Fibroblast of peridontal ligament (primary cell): ENCODE measurements around the gene CD248.
"Not testable (repeated sequence)": the region's sequence is repeated elsewhere in the genome, so short reads cannot be mapped to it uniquely, and the experiment has no call there.

Source experiments
- DNase-seq: peaks from one replicate; pipeline ENCODE4 v3.0.0-alpha.2; 2010; ENCODE audit errors: extremely low read depth

The CD248 gene

DNA sequence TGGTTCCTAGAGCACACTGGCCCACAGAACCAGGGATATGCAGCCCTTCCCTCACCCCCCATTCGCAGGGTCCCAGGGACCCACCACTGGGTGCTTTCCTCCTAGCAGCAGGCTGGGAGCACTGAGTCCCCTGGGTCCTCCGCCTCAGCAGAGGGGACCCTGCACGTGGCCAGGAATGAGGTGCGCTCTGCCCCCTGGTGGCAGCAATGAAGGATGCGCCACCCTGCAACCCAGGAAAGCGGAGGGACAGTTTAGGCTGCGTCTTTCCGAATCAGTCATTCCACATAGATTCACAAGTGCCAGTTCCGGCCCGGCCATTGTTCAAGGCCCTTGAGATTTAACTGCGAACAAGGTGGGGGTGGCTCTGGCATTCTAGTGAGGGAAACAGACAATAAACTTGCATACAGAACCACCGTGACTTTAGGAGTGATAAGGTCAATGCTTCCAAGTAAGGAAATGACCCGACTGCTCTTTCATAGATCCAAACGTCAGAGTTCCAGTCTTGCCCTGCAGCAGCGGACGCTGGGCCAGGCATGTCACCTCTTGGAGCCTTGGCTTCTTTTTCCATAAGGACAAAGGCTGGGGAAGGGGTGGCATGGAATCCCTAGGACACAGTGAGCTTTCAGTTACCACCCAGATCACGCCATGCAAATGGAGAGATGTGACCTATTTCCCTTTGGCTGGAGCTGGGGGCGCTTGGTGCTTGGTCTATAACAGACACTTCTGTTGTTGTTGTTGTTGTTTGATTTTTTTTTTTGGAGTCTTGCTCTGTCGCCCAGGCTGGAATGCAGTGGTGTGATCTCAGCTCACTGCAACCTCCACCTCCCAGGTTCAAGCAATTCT lies 11.7 kb upstream of the CD248 start:
- DNase-seq = peak; percentile 69

DNA sequence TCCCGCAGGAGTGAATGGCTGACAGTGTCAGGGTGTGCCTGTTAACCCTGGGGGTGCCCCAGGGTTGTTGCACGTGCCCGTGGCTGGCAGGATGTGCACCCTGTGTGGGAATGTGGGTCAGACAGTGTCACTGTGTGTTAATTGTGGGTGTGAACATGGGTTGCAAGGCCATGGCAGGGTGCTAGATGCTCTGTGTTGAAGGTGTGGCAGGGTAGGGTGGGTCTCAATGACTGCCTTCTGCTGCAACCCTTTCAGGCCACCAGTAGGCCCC lies 11.1 kb upstream of the CD248 start:
- DNase-seq = no peak

DNA sequence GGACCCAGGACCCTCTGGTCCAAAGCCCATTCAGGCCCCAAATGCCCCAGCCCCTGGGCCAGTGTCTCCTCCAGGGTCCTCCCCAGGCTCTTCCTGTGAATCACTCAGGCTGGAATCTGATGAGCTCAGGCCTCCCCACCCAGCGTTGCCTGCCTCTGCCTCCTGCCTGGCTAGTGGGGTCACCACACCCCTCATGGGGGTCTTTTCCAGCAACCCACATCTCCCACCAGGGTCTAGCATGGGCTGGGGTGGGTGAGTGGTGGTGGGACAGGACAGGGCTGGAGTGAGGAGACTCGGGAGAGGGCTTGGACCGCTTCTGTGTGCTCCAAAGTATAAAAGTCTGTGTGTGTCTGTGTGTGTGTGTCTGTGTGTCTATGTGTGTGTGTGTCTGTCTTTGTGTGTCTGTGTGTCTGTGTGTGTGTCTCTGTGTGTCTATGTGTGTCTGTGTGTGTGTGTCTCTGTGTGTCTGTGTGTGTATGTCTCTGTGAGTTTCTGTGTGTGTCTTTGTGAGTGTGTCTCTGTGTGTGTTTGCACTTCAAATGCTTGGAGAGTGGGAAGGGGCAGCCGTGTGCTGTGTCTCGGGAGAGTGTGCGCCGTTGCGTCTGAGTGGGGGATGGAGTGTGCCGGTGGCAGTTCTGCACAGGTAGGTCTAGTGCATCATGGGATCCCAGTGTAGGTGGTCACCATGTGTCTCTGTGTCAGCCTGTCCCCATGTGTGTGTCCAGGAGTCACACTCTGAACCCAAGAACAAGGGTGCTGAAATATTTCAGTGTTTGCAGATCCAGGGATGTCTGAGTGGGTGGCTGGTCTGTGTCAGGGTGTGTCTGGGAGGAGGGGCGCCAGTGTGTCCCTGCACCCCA lies 10.6 kb upstream of the CD248 start:
- DNase-seq = peak; percentile 51

DNA sequence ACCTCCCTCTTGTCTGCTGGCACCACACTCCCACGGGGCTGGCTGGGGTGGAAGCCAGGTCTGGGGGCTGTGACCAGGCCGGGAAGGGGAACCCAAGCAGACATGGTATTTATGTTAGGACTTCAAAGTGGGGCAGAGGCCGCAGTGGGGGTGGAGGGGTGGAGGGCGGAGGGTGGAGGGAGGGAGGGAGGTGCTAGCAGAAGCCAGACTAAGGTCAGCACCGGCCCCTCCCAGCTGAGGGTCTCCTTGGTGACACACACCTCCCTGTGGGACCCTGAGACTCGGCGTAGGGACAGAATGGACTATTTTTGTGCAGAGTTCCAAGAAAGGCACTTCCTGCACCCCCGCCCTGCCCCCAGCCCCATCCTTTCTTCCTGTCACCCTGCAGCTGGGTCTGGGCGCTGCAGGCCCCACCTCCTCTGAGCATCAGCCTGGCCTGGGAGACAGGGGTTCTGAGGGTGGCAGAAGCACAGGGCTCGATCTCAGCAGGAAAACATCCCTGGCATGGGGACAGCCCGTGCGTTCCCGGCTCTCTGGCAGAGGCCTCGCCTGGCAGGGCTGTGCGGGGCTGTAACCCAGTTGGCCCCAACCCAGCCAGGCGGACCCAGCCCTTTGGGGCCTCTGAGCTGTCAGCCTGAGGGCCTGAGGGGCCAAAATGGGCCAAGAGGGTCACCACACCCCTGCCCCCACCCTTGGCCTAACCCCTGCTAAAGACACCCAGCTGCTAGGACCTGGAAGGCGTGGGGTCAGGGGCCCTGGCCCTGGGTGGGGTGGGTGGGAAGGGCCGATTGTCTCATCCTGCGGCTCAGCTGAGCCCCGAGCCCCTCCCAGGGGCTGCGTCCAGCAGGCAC lies 9.6 kb upstream of the CD248 start:
- peak; percentile 41 for DNase-seq

DNA sequence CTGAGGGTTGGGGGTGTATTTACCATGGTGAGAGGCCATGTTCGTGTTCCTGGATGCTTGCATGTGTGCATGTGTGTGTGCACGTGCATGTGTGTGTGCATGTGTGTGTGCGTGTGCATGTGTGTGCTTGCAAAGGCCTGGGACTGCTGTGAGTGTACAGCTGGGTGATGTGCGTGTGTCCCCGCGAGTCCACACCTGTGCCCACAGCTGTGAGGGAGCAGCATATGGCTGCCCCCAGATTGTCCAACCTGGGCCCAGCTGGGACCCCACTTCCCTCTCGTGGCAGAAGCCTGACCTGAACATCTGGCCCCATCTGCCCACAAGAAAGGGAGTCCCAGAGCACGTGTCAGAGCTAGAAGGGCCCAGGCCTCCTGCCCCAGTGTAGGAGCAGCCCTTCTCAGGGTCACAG lies 8.4 kb upstream of the CD248 start:
- DNase-seq = no peak

DNA sequence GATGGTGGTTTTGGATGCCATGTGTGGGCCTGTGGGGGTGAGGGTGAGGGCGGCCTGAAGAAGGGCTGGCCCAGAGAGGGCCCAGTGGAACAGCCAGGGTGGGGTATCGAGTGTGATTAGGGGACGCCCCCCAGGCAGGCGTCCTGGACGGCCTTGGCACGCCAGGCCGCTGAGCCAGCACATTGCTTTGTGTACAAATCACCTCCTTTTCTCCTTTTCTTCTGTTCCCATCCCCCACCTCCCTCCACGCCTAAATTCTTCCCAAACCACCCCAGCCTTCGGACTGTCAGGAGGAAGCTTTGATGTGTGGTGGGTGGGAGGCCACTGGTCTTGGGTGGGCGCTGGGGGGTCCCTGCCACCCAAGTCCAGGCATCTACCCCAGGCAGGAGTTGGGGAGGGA lies 7.8 kb upstream of the CD248 start:
- DNase-seq = peak; percentile 36

DNA sequence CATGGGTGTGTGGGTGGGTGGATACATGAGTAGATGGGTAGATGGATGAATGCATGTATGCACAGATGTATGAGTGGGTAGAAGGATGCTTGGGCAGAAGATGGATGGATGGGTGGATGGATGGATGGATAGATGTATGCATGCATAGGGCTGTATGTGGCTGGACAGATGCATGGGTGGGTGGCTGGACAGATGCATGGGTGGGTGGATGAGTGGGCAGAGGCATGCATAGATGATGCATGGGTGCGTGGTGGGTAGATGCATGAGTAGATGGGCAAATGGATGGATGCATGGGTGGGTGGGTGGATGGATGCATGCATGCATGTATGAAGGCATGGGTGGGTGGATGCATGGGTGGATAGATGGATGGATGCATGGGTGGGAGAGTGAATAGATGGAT lies 6.8 kb upstream of the CD248 start:
- no peak for DNase-seq

DNA sequence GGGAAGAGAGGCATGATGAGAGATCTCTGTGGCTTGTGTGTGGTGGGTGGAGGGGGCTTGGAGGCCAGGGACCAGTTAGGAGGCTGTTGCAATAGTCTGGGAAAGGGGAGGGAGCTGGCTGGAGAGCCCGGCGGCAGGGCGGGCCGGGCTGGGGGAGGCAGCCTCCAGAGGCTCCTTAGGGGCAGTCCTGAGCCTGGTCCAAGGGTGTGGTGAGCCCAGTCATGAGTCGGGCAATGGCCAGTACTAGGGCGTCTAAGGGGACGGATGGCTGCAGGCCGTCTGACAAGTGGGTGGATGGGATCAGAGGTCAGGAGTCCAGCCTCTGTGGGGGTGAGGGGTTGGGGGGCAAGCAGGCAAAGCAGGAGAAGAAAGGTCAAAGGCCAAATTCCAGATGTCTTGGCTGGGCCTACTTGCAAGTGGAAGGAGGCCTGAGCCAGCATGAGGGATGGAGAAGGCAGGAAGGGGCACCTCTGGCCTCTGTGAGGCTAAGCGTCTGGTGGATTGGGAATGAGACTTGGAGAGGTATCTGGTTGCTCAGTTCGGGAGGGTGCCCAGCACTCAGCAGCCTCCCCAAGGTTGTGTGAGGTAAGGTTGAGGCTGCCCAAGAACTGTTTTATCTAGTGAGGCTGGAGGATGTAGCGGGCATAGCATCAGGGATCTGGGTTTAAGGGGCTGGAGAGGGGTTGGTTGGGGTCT lies 6.0 kb upstream of the CD248 start:
- peak; percentile 67 for DNase-seq

DNA sequence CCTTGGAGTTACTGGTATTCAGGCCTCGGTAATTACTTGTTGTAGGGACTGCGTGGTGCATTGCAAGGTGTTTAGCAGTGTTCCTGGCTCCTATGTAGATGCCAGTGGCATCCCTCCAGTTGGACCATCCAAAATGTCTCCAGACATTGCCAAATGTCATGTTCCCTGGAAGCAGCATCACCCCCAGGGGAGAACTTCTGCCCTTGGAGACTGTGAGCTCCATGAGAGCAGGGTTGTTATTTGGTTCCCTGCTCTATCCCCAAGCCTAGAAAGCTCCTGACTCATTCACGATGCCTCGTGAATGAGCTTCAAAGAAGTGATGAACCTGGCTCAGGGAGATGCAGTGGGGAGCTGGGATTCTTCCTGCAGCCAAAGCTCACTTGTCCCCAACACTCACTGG lies 4.8 kb upstream of the CD248 start:
- DNase-seq = no peak

DNA sequence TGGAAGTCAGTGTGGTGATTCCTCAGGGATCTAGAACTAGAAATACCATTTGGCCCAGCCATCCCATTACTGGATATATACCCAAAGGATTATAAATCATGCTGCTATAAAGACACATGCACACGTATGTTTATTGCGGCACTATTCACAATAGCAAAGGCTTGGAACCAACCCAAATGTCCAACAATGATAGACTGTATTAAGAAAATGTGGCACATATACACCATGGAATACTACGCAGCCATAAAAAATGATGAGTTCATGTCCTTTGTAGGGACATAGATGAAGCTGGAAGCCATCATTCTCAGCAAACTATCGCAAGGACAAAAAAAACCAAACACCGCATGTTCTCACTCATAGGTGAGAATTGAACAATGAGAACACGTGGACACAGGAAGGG lies 3.9 kb upstream of the CD248 start:
- not testable (repeated sequence) for DNase-seq

DNA sequence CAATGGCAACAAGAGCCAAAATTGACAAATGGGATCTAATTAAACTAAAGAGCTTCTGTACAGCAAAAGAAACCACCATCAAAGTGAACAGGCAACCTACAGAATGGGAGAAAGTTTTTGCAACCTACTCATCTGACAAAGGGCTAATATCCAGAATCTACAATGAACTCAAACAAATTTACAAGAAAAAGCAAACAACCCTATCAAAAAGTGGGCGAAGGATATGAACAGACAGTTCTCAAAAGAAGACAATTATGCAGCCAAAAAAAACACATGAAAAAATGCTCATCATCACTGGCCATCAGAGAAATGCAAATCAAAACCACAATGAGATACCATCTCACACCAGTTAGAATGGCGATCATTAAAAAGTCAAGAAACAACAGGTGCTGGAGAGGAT lies 3.4 kb upstream of the CD248 start:
- DNase-seq = not testable (repeated sequence)

DNA sequence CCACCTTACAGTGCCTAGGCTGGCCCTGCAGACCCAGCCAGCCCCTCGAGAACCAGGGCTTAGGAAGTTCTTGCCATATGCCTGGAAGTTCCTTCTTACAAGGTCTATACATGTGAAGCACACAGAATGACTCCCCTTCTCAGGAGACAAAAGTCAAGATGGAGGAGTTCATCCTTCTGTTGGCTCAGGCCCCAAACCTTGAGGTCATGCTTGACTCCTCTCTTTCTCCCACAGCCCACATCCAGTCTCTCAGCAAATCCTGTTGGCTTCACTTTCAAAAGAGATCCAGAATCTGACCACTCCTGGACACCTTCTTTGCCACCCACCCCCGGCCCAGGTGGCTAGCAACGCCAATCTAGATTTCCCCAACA lies 1.7 kb upstream of the CD248 start:
- DNase-seq = no peak

DNA sequence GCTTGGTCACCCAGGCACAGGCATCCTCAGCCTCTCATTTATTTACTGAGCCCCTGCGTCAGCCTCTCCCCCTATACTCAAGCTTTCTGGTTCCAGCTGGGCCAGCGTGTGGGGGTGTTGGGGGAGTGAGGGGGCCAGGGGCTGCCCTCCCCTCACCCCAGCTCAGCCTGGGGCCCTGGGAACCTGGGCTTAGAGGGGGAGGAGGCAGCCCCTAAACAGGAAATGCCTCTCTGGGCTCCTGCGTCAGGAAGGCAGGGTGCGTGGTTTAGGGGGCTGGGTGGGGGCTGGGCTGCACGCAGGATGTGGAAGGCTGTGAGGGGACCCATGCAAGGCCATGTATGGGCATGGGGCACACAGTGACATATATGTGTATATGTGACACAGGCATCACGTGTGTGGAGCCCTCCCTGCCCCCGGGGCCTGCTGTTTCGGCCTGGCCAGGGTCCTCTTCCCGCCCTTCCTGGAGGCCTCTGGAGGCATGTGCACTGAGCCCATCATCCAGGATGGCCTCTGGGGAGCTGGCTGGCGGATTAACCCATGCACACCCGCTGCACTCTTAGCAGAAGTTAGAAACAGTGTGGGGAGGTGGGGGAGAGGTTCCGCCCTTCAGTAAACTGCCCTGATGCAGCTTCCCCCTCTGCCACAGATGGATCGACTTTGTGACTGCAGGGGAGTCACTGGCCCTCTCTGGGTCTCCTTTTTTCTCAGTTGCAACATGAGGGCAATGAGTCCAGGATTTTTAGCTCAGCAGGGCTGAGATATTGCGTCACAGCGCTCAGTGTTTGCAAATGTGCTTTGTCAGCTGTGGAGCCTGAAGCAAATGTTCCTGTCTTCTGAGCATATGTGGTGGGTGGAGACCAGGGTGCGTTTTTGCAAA lies 1.1 kb upstream of the CD248 start:
- DNase-seq = peak; percentile 94

DNA sequence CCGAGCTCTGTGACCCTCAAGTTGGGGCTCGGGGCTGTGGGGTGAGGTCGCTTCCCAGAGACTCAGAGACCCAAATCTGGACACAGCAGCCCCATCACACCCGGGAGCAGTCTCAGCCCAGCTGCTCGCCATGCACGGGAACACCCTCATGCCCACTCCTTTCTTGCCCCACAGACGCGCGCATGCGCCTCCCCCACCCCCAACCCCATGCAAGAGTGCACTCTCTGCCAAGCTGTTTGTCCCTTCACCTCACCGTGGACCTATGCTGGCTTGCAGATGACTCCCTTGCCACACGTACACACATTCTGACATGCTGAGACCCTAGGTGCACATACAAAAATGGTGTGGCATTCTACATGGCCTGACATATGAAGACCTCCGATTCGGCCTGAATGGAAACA lies 478 bp upstream of the CD248 start:
- DNase-seq = peak; percentile 62

DNA sequence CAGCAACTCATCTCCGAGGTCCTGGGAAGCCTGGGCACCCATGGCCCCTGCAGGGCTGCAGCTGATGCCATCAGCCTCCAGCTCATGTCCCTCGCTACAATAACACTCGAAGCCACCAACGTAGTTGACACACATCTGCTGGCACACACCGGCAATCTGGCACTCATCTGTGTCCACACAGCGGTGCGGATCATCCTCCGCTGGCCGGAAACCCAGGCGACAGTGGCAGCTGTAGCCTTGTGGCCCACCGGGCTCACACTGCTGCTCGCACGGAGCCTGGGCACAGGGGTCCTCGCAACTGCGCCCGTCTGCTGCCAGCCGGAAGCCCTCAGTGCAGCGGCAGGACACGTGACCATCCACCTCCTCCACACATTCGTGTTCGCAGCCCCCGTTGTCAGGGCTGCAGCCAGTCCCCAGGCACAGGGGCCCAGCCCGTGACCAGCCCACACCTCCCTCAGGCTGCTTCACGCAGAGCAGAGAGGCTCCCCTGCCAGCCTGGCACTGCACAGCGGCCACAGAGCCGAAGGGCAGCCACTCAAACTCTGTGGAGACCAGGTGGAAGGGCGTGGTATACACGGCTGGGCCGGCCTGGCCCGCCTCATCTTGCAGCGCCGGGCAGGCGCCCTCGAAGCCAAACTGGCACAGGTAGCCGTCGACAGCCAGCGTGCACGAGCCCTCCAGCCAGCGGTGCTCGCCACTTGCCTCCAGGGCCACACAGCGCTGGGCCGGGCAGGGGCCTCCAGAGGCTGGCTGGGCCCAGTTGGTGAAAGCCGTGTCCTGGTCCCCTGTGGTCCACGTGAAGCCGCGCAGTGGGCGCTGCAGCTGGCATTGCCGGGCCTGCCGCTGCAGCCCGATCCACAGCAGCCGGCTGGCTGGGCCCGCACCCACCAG lies 678 bp downstream of the CD248 start:
- DNase-seq = no peak

DNA sequence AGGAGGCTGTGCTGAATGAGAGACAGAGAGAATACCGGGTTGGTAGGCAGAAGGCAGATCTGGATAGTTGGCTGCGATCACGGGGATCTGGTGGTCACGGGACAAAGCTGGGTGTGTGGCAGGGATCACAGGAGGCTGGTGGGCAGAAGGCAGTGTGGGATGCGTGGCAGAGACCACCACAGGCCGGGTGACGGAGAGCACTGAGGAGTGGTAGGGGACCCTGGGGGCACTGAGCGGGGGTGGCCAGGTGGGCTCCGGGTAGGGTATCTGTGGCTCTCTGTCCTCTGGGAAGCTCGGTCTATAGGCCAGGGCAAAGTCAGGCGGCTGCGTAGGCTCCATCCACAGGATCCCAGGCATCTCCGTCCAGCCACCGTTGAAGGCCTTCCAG lies 1.4 kb downstream of the CD248 start:
- no peak for DNase-seq

DNA sequence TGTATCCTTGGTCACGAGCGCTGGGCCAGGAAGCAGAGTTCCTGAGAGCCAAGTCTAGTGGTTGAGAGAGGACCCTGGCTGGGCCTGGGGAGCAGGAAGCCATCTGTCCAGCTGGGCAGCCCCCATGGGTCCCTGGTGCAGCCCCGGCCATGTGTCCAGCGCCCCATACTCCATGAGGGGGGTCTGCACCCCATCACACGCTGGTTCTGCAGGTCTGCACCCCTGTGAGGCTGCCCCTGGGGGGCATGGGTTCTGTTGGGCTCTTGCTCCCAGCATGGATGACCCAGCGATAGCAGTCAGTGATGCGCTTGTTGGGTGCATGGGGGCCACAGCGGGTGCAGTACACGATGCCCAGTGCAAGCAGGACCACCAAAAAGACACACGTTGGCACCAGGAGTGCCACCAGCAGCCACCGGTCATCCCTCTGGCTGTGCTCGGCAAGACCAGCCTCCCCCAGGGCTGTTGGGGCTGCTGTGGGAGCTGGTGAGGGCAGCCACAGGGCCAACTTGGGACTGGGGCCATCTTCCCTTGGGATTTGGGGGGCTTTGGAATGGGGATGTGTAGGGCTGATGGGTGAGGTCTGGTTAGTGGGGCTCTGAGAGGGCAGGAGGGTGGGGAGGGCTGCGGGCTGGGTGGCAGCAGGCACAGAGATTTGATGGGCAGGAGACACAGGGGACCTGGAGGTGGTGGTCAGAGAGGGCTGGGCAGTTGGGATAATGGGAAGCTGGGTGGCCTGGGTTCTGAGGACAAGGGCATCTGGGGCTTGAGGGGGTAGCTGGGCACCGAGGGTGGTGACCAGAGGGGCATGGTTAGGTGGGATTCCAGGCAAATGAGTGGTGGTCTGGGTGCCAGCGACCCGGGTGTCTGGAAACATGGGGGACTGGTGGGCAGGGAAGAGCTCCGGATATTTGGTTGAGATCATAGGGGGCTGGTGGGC lies 2.0 kb downstream of the CD248 start:
- no peak for DNase-seq

DNA sequence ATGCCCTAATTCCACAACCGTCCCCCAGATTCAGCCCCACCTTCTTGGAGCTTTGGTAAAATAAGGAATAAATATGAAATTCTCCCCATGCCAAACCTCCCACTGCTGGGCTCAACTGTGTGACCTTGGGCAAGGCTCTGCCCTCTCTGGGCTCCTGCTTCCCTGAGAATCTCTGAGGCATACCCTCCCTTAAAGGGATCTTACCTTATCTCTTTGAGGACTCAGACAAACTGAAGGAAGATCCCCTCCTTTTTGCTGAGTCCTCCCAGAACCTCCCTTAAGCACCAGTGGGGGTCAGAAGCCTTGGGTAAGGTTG lies 2.7 kb downstream of the CD248 start:
- DNase-seq = no peak
